Stimulated activated naive B cell treated with anti-CD40 and anti-IgM and Interleukin-4, amounts not matched to agents 10 μg/mL and 1 μg/mL and 100 μg/mL, for 72 hours (primary cell): ENCODE data around the gene FSIP1.

Experiments
- ATAC-seq, 2 donors: fragments of 150-1000 bp; cut with Tn5 transposase; replicated peaks; 2 replicates each; pipeline ENCODE4 v1.10.0; 2021; ENCODE audit warnings: moderate library complexity in 1 of 2
- DNase-seq: peaks from one replicate; pipeline ENCODE4 v3.0.0; 2021
- H3K27ac Mint-ChIP-seq: one replicate; pipeline ENCODE4 v1.8.0; 2022; ENCODE audit warnings: mild to moderate bottlenecking, mixed read lengths
- H3K27me3 Mint-ChIP-seq, 2 donors: one replicate each; pipeline ENCODE4 v1.8.0; 2022; ENCODE audit warnings: mixed read lengths in 2 of 2
- H3K36me3 Mint-ChIP-seq, 2 donors: one replicate each; pipeline ENCODE4 v1.8.0; 2022; ENCODE audit warnings: mixed read lengths in 2 of 2, mild to moderate bottlenecking in 1 of 2
- H3K4me1 Mint-ChIP-seq, 2 donors: one replicate each; pipeline ENCODE4 v1.8.0; 2022; ENCODE audit warnings: mixed read lengths in 2 of 2, mild to moderate bottlenecking in 1 of 2
- H3K4me3 Mint-ChIP-seq, 2 donors: one replicate each; pipeline ENCODE4 v1.8.0; 2022; ENCODE audit warnings: mild to moderate bottlenecking in 2 of 2, mixed read lengths in 2 of 2, moderate library complexity in 1 of 2
- H3K9me3 Mint-ChIP-seq, 2 donors: one replicate each; pipeline ENCODE4 v1.8.0; 2022; ENCODE audit warnings: mixed read lengths in 2 of 2, mild to moderate bottlenecking in 1 of 2

Gene FSIP1

DNA sequence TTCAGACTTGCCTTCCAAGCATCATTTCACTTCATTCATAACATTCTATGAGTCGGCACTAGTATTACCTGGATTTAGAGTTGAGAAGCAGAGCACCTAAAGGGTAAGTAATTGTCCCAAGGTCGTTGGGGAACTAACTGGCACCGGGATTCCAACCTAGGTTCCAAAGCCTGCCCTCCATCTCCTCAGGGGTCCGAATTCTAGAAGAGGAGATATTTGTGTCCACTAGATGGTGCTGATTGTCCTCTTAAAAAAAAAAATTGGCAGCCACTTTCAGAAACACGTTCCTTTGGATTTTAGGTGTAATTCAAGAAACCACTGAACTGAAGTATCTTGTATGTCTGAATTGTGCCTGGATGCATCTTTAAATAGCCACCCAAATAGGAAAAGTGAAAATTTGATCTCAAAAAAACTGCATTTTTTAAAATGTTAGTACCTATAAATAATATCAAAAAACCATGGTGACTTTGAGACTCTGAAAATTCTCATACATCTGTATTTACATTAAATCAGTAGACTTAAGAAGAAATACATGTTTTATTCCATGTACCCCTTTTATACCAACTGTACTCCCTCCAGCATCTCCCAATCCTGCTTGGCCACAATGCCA is 3.9 kb upstream of the FSIP1 start:
- Mint-ChIP-seq H3K9me3 (no peaks in the 10 kb centered on the region), H3K27ac (no peak overlapping the region), H3K36me3 (no peaks in the 10 kb centered on the region), H3K4me1 (peaks cover 21 to 42% of the 10 kb centered on the region in 2 donors), H3K27me3 (no peaks in the 10 kb centered on the region), H3K4me3 (no peak overlapping the region)
- DNase-seq (no peak), ATAC-seq (no peak)

DNA sequence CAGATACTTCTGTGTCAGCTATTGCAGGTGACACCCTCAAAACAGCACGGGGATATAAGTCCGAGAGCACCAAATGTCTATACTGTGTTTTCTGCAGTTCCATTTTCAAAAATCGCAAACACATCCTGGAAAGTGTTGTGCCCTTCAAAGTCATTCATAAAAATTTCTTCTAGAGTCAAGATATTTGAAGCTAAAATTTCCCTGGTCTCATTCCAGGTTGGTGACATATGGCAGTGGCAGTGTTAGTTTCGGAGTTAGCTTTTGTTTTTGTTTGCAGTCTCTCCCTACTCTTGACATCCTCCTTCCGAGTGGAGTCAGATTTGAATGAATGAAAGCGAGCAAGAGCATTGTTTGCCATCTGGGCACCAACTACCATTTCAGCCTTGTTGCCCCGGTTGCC is 3.2 kb upstream of the FSIP1 start:
- Mint-ChIP-seq H3K27ac (no peak overlapping the region), H3K4me3 (no peak overlapping the region)

DNA sequence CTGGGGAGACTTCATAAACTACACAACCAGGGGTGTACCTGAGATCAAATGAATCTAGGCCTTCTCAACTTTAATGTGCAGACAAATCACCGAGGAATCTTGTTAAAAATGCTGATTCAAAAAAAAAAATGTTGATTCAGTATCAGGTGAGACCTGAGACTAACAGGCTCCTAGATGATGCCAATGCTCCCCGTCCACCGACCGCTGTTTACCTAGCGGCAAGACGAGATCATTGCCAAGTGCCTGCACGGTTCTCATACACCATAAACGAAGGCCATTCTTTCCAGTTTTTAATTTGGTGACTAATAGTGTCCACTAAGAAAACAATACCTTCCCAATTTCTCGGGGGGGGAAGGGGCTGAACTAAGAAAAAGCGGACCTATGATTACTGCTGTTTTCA is 2.5 kb upstream of the FSIP1 start:
- DNase-seq (no peak), ATAC-seq (no peak)
- Mint-ChIP-seq H3K27me3 (no peaks in the 10 kb centered on the region), H3K4me3 (no peak overlapping the region), H3K9me3 (no peaks in the 10 kb centered on the region), H3K36me3 (no peaks in the 10 kb centered on the region), H3K27ac (no peak overlapping the region), H3K4me1 (peaks cover 24 to 44% of the 10 kb centered on the region in 2 donors)

More for the DNA sequence above, 3.2 kb upstream of the FSIP1 start:
- Mint-ChIP-seq H3K36me3 (no peaks in the 10 kb centered on the region), H3K4me1 (peaks cover 24 to 44% of the 10 kb centered on the region in 2 donors), H3K9me3 (no peaks in the 10 kb centered on the region), H3K27me3 (no peaks in the 10 kb centered on the region)
- DNase-seq: no peak
- no peak for ATAC-seq

DNA sequence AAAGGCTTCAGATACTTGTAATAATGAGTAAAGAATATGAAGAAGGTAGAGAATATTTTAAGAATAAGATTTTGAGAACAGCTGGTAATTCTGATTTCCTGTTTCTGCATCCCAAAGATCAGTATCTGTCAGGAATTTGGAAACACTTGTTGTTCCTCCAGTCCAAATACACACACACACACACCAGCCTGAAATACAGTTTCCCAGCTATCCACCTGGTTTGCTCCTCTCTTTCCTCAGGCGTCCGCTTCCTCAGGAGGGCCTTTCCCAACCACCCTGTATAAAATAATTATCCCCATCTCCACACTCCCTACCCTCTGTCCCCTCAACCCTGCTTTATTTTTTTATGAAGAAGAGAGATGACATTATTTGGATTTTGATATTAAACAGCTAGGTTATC is 2.0 kb upstream of the FSIP1 start:
- Mint-ChIP-seq H3K4me1 (peaks cover 24 to 44% of the 10 kb centered on the region in 2 donors), H3K36me3 (no peaks in the 10 kb centered on the region), H3K4me3 (no peak overlapping the region), H3K27me3 (no peaks in the 10 kb centered on the region), H3K9me3 (no peaks in the 10 kb centered on the region), H3K27ac (no peak overlapping the region)
- DNase-seq: no peak
- no peak for ATAC-seq

DNA sequence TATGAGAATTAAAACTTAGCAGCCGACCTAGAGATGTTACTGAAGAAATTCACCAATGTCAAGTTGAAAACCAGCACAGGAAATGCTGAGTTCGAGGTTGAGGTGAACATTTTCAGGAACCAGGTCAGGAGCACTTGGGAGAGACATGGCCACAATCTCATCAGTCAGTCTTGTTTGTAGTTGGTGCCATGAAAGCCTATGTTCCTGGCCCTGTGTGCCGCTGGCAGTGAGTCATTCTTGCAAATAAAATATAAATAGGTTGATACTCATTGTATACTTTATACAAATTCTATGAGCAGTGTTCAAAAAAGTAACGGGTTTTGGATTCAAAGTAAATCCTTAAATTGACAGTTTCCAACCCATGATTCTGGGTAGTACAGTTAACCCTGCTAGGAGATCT is 1.5 kb upstream of the FSIP1 start:
- Mint-ChIP-seq H3K27ac (no peak overlapping the region), H3K9me3 (no peaks in the 10 kb centered on the region), H3K4me3 (peak overlapping the region; percentile 78 to 99), H3K4me1 (peaks cover 24 to 44% of the 10 kb centered on the region in 2 donors), H3K27me3 (no peaks in the 10 kb centered on the region), H3K36me3 (no peaks in the 10 kb centered on the region)
- no peak for ATAC-seq
- DNase-seq: no peak

DNA sequence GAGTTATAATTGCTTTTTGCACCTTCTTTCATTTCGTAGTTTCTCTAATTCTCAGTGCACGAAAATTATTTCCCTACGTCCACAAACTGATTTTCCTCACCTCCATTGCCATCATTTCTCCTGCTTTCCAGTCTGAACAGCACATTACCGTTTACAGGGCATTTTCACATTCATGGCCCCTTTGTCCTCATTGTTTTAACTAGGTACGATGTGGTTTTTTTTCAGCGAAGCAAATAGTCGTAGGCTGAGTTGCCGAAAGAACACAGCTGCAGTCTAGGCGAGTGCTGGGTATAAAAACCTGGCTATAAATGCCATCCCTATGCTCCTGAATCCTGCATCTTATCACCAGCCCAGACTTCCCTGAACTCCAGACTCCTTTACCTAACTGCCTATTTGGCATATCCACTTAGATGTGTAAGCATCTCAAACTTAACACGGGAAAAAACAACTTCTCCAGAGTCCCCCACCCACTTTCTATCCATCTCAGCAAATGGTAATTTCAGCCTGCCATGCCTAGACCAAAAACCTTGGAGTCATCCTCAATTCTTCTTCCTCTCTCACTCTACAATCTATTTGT is 691 bp upstream of the FSIP1 start:
- peaks cover 24 to 43% of the 10 kb centered on the region in 2 donors for H3K4me1 Mint-ChIP-seq
- no peaks in the 10 kb centered on the region for H3K36me3 Mint-ChIP-seq
- H3K4me3 Mint-ChIP-seq: peak overlapping the region; percentile 78 to 99

DNA sequence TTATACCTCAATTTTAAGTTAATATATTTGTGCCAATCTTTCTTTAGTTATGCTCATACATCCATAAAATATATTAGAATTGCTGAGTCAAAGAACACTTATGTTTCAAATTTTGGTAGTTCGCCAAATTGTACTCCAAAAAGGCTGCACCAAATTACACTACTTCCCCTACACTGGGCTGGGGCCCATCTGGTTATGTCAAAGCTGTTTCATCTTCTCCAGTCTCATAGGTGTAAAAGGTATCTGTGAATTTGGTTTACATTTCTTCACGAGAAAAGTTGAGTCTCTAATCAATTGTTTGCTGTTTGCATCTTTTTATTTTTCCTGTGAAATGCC is 706 bp downstream of the FSIP1 start:
- no peaks in the 10 kb centered on the region for H3K36me3 Mint-ChIP-seq
- peak overlapping the region; percentile 97 for H3K27ac Mint-ChIP-seq
- H3K9me3 Mint-ChIP-seq: no peaks in the 10 kb centered on the region
- peak overlapping the region; percentile 78 to 99 for H3K4me3 Mint-ChIP-seq
- DNase-seq (no peak), ATAC-seq (no peak)
- peaks cover 22 to 36% of the 10 kb centered on the region in 2 donors for H3K4me1 Mint-ChIP-seq
- H3K27me3 Mint-ChIP-seq: peaks cover 10% of the 10 kb centered on the region in 2 donors

More for the DNA sequence above, 691 bp upstream of the FSIP1 start:
- no peak for ATAC-seq
- DNase-seq: no peak
- H3K27ac Mint-ChIP-seq: peak overlapping the region; percentile 97
- no peaks in the 10 kb centered on the region for H3K9me3 Mint-ChIP-seq
- H3K27me3 Mint-ChIP-seq: no peaks in the 10 kb centered on the region

DNA sequence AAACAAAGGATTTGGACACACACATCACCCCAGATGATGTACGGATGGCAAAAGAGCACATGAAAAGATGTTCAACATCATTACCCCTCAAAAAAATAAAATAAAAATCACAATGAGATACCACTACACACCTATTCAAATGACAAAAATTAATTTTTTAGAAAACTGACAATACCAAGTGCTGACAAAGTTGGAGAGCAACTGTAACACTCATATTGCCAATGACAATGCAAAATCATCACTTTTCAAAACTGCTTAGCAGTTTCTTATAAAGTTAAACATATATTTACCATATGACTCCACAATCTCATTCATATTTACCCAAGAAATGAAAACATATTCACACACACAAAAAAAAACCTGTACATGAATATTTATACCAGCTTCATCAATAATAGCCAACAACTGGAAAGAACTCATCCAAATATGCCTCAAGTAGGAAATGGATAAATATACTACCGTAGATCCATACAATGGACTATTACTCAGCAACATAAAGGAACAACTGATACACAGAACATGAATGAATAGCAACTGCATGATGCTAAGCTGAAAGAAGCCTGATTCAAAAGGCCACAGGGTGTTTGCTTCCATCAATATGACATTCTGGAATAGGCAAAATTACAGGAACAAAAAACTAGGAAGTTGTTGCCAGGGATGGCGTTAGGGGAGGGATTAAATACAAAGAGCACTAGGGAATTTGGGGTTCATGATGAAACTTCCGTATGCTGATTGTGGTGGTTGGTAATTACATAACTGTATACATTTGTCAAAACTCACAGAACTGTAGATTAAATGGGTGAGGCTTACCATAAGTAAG is 1.3 kb downstream of the FSIP1 start:
- Mint-ChIP-seq H3K27ac (no peak overlapping the region), H3K27me3 (peaks cover 11 to 13% of the 10 kb centered on the region in 2 donors), H3K4me3 (no peak overlapping the region), H3K4me1 (peaks cover 21 to 33% of the 10 kb centered on the region in 2 donors), H3K9me3 (no peaks in the 10 kb centered on the region), H3K36me3 (no peaks in the 10 kb centered on the region)
- DNase-seq: no peak
- no peak for ATAC-seq

DNA sequence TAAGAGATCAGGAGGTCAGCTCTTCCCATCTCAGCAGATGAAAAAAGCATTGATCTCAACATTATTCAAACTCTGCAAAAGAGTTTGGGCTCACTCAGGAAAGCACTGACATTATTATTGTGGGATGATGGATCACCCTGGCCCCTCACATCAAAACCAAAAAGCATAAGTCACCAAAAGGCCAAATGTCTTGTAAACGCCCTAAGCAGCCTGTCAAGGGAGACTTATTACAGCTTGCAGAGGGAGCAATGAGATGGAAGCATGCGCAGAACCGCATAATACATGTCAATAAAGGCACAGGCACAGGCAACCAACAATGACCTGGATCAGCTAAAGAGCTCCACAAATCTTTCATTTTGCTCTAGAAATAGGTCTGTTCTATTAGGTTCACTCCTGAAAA is 4.6 kb downstream of the FSIP1 start:
- DNase-seq (no peak), ATAC-seq (no peak)
- no peak overlapping the region for H3K27ac Mint-ChIP-seq
- peaks cover 17 to 20% of the 10 kb centered on the region in 2 donors for H3K27me3 Mint-ChIP-seq
- H3K4me1 Mint-ChIP-seq: peaks cover 6 to 21% of the 10 kb centered on the region in 2 donors
- H3K4me3 Mint-ChIP-seq: no peak overlapping the region
- H3K9me3 Mint-ChIP-seq: peaks cover 0 to 5% of the 10 kb centered on the region in 2 donors
- H3K36me3 Mint-ChIP-seq: peaks cover 0 to 5% of the 10 kb centered on the region in 2 donors

DNA sequence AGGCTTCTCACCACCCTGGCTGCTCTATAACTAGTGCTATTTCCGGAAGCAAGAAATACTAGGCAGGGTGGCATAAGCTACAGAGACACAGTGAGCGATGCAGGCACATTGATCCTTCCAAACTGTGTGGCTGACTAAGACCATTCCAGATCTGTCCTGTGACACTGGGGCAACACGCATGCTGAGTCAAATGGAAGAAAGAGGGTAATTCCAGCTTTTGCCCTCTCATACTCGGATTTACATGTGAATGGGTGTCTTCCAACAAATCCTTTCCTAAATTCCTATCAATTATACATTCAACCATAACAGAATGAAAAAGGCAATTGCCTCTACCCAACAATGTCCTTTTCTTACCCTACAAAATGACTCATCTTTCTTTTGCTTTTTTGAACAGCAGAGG is 5.1 kb downstream of the FSIP1 start:
- ATAC-seq (no peak), DNase-seq (no peak)
- Mint-ChIP-seq H3K27me3 (peaks cover 17 to 20% of the 10 kb centered on the region in 2 donors), H3K9me3 (peaks cover 0 to 5% of the 10 kb centered on the region in 2 donors), H3K36me3 (peaks cover 0 to 5% of the 10 kb centered on the region in 2 donors), H3K4me3 (no peak overlapping the region), H3K4me1 (peaks cover 6 to 21% of the 10 kb centered on the region in 2 donors), H3K27ac (no peak overlapping the region)

DNA sequence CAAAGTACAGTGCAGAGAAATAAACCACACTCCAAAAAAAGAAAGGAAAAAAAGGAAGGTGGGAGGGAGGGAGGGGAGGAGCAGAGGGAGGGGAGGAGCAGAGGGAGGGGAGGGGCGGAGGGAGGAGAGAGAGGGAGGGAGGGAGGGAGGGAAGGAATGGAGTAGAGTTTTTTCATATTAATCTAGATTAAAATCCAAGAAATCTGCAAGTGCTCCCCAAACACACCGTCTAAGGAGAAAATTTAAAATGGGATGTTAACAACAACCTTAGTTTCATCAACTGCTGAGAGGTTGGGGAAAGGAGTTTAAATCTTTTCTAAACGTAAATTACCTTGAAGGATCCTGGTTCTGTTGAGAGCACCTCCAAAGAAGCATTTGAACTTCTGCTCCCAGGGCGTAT is 6.6 kb downstream of the FSIP1 start:
- Mint-ChIP-seq H3K9me3 (peaks cover 0 to 5% of the 10 kb centered on the region in 2 donors), H3K36me3 (peaks cover 0 to 5% of the 10 kb centered on the region in 2 donors), H3K4me1 (peaks cover 4 to 11% of the 10 kb centered on the region in 2 donors), H3K27ac (no peak overlapping the region), H3K27me3 (peaks cover 17 to 20% of the 10 kb centered on the region in 2 donors), H3K4me3 (no peak overlapping the region)
- DNase-seq (no peak), ATAC-seq (no peak)

DNA sequence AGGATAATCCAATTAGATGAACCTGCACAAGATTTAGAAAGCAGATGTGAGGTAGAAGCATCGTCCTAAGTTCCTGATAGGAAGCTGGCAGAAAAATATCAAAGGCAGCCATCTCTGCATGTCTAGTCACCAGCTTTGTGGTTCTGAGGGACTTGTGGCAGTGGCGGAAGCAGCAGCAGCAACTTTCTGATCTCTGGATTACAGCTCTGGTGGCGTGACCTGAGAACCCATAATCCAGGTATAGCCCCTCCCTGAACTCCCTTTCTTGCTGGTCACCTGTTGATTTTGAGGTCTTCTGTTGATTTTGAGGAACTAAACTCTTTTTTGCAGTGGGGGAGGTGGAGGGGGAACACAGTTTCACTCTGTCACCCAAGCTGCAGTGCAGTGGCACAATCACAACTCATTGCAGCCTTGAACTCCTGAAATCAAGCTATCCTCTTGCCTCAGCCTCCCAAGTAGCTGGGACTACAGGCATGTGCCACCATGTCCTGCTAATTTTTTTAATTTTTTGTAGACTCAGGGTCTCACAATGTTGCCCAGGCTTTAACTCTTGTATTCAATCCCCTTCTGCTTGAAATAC is 7.9 kb downstream of the FSIP1 start:
- H3K36me3 Mint-ChIP-seq: peaks cover 0 to 5% of the 10 kb centered on the region in 2 donors
- no peak overlapping the region for H3K4me3 Mint-ChIP-seq
- H3K4me1 Mint-ChIP-seq: peaks cover 4 to 11% of the 10 kb centered on the region in 2 donors
- H3K27me3 Mint-ChIP-seq: peaks cover 17 to 20% of the 10 kb centered on the region in 2 donors
- no peak for DNase-seq
- H3K9me3 Mint-ChIP-seq: peaks cover 0 to 5% of the 10 kb centered on the region in 2 donors
- no peak overlapping the region for H3K27ac Mint-ChIP-seq
- ATAC-seq: peak; percentile 72 to 76

DNA sequence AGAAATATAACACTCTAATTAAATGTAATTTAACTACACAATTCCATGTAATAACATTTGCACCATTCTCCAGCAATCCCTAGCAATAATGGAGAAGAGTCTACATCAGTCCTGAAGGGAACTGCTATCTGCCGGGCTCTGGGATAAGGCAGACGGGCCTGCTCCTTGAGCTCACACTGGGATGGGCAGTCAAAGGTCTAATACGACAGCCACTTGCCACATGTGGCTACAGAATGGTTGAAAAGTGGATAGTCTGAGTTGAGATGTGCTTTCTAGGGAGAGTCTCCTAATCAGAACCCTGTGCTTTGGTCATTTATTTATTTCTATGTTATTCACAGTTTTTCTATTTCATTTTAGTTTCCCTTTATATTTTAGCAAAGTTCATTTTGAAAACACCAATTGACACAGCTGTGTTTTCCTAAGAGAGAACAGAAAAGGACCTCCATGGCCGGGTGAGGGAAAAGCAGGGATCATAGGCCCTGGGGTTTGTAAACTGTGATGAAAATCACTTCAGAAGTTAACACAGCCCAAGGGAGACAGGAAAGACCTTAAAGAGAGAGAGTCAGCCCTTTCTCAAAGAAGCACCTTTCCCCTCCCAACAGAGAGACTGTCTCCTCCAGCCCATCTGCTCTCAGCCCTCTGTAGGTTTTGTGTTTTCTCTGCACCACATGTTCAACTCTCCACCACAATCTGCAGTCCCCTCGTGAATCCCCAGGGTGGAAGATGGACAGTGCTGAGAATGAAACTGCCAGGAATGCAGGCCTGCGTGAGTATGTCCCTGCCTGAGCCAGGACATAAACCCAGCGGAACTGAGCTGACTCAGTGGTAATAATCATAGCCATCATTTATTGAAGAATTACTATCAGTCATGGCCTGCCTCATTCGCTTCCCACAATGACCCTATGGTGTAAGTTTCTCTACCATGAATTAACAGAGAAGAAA is 11.6 kb downstream of the FSIP1 start:
- Mint-ChIP-seq H3K27ac (no peak overlapping the region), H3K36me3 (peaks cover 0 to 5% of the 10 kb centered on the region in 2 donors), H3K4me3 (no peak overlapping the region)

More for the DNA sequence above, 11.6 kb downstream of the FSIP1 start:
- Mint-ChIP-seq H3K9me3 (peaks cover 0 to 5% of the 10 kb centered on the region in 2 donors), H3K4me1 (peaks cover 2 to 11% of the 10 kb centered on the region in 2 donors), H3K27me3 (peaks cover 6% of the 10 kb centered on the region in 2 donors)
- ATAC-seq: no peak
- DNase-seq: no peak
